Stomach (tissue), 4 donors: ENCODE results near the gene TUT4.

Source experiments
- CTCF ChIP-seq, 7 experiments: fragments of 450-650 bp in 4 of 7; fragments of 200-600 bp in 3 of 7; sonication (generic) in 3 of 7; IDR thresholded peaks; one replicate each; pipeline ENCODE4 v1.5.1; 2016 to 2019; ENCODE audit warnings: antibody characterized with exemption in 7 of 7, control low read depth in 2 of 7, mild to moderate bottlenecking in 1 of 7
- POLR2A ChIP-seq, 4 donors: fragments of 450-650 bp; IDR thresholded peaks; one replicate each; pipeline ENCODE4 v1.6.1; 2016; ENCODE audit warnings: antibody characterized with exemption in 4 of 4, control low read depth in 2 of 4, mild to moderate bottlenecking in 1 of 4, moderate library complexity in 1 of 4
- POLR2AphosphoS5 ChIP-seq, 3 donors: sonication (generic); formaldehyde crosslinking; IDR thresholded peaks; one replicate each; pipeline ENCODE4 v1.6.1; 2016; ENCODE audit warnings: antibody characterized with exemption in 3 of 3

- TF ChIP-seq CTCF (IDR thresholded peaks at IDR 0.05) (no peak), POLR2AphosphoS5 (IDR thresholded peaks at IDR 0.05) (no peak), POLR2A (IDR thresholded peaks at IDR 0.05) (no peak)
Measured at GRCh38 chr1:52403566-52404115, 149.3 kb downstream of the TUT4 start.
